ENCODE data around the gene CRTC1. TPM values are rescaled to one million over a fixed set of nuclear protein-coding genes. Genes with fewer than 3 reads are reported as not detected.

Gene CRTC1
- total RNA-seq, 1 experiment from 2014 or later: 19.0 TPM

DNA sequence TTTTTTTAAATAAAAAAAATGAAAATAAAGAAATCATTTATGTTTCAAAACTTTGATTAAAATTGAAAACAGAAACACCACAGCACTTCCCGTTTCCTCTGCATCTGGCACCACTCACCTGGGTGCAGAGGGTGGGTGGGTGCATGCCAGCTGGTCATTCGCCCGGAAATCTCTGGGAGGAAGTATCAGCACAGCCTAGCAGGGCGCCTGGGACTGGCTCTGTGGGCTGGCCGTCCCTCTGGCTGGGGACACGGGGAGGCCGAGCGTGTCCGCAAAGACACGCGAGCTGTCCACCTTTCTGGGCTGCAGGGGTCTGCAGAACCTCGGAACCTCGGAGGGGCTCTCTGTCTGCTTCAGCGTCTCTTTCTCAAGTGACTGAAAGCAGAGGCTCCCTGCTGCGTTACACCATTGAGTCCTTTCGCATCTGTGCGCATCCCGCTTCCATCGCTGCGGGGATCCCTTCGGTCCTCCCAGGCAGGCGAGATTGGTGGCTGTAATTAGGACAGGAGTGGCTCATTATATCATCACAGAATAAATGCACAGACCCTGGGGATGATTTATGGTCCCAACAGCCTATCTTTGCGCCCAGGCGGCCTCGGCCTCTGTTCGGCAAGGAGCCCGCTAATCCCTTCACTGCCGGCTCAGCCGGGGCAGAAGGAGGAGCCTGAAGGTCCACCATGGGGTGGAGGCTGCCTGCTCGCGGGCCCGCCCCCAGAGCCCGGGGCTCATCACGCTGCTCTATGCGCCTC, 17.2 kb downstream of the CRTC1 start:
- H3K27me3 Mint-ChIP-seq (ENCODE audit: low read depth): peaks cover 25% of the 10 kb centered on the region
- H3K4ac ChIP-seq (ENCODE audit: low read depth, low read length): no peak overlapping the region
- H3K36me3 Mint-ChIP-seq (ENCODE audit: insufficient read depth in 1 of 3, low read depth in 3 of 3): no peaks in the 10 kb centered on the region
- no peak overlapping the region for H4K5ac ChIP-seq (ENCODE audit: insufficient read length, low read depth, low read length)
- H3K79me2 ChIP-seq (ENCODE audit: insufficient read depth, low read length): peaks cover 7% of the 10 kb centered on the region; the same call in 1 of the 2 replicates
- no peak overlapping the region for H3K56ac ChIP-seq (ENCODE audit: insufficient read length, low read depth, low read length)
- WGBS (ENCODE audit: extremely low coverage, insufficient read length, low lambda C conversion rate): no CpG with 5 or more reads among the region's 35 CpGs
- no peak overlapping the region for H3K14ac ChIP-seq (ENCODE audit: insufficient read depth, low read length)
- no peak overlapping the region for H3T11ph ChIP-seq (ENCODE audit: low read length)
- H3K23ac ChIP-seq (ENCODE audit: insufficient read length, low read depth, low read length): no peak overlapping the region
- H3K4me2 ChIP-seq (ENCODE audit: insufficient read depth, insufficient read length, low read length): peak overlapping the region; percentile 65
- H3K4me1 ChIP-seq (ENCODE audit: insufficient read depth, low read length): no peaks in the 10 kb centered on the region
- TF ChIP-seq, protein P1, sequence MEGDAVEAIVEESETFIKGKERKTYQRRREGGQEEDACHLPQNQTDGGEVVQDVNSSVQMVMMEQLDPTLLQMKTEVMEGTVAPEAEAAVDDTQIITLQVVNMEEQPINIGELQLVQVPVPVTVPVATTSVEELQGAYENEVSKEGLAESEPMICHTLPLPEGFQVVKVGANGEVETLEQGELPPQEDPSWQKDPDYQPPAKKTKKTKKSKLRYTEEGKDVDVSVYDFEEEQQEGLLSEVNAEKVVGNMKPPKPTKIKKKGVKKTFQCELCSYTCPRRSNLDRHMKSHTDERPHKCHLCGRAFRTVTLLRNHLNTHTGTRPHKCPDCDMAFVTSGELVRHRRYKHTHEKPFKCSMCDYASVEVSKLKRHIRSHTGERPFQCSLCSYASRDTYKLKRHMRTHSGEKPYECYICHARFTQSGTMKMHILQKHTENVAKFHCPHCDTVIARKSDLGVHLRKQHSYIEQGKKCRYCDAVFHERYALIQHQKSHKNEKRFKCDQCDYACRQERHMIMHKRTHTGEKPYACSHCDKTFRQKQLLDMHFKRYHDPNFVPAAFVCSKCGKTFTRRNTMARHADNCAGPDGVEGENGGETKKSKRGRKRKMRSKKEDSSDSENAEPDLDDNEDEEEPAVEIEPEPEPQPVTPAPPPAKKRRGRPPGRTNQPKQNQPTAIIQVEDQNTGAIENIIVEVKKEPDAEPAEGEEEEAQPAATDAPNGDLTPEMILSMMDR (conservative IDR thresholded peaks at IDR 0.05): no peak
- no peak overlapping the region for H2AFZ ChIP-seq (ENCODE audit: low read length)
- H2BK15ac ChIP-seq (ENCODE audit: low read depth, low read length): no peak overlapping the region
- H2BK20ac ChIP-seq (ENCODE audit: low read depth, low read length, poor library complexity, severe bottlenecking): no peak overlapping the region
- H2BK12ac ChIP-seq (ENCODE audit: insufficient read length, low read depth, low read length): no peak overlapping the region
- peak; percentile 73 for DNase-seq
- no peak overlapping the region for H3K9ac ChIP-seq (ENCODE audit: extremely low read depth, insufficient read length, low read length)
- no peaks in the 10 kb centered on the region for H3K79me1 ChIP-seq (ENCODE audit: insufficient read depth, low read depth, low read length, poor library complexity, severe bottlenecking)
- H2BK120ac ChIP-seq (ENCODE audit: low read depth, low read length, poor library complexity, severe bottlenecking): no peak overlapping the region
- peak overlapping the region; percentile 47 to 79 for H3K4me3 Mint-ChIP-seq
- no peaks in the 10 kb centered on the region for H4K20me1 ChIP-seq (ENCODE audit: control insufficient read depth, insufficient read depth, insufficient read length)
- no peaks in the 10 kb centered on the region for H3K9me3 Mint-ChIP-seq
- no peaks in the 10 kb centered on the region for H3K9me3 ChIP-seq (ENCODE audit: control insufficient read depth, low read depth, low read length)
- no peak overlapping the region for H2AK5ac ChIP-seq (ENCODE audit: insufficient read length, low read length)
- H3K18ac ChIP-seq (ENCODE audit: insufficient read length, low read depth, low read length): no peak overlapping the region
- H3K27me3 ChIP-seq (ENCODE audit: insufficient read depth, low read length): no peaks in the 10 kb centered on the region
- no peak overlapping the region for H2BK5ac ChIP-seq (ENCODE audit: insufficient read length, low read length)
- peaks cover 17 to 21% of the 10 kb centered on the region in 2 experiments for H3K4me1 Mint-ChIP-seq
- no peak overlapping the region for H4K8ac ChIP-seq (replicated peaks; ENCODE audit: insufficient read length, low read depth, low read length)
- H3K27ac ChIP-seq (ENCODE audit: insufficient read length, low read depth, low read length): no peak overlapping the region
- no peak overlapping the region for H4K91ac ChIP-seq (ENCODE audit: insufficient read length, low read depth, low read length)
- peaks cover 4% of the 10 kb centered on the region for H3K23me2 ChIP-seq (ENCODE audit: insufficient read length, low read depth, low read length, poor library complexity, severe bottlenecking)
- H3K27ac Mint-ChIP-seq: no peak overlapping the region

All from H9 (cell line).